GM12878 (cell line): ENCODE results near the gene IRF8. TPM values are rescaled to one million over a fixed set of nuclear protein-coding genes. Genes with fewer than 3 reads are reported as not detected.
A peak's percentile ranks its signal among the peaks of the same experiment; 100 is the strongest.

Source experiments
- BRCA1 ChIP-seq: IDR thresholded peaks from 2 replicates; pipeline ENCODE4 v1.6.1; 2011; ENCODE audit warnings: low read depth, low read length, improper control_type of control experiment
- EGR1 ChIP-seq, 2 experiments: IDR thresholded peaks; 1 replicate in 1 of 2; 2 replicates in 1 of 2; pipeline ENCODE4 v1.6.1; 2011 to 2012; ENCODE audit warnings: low read depth in 2 of 2, low read length in 2 of 2, borderline replicate concordance in 1 of 2, mild to moderate bottlenecking in 1 of 2, moderate library complexity in 1 of 2
- EP300 ChIP-seq, 2 experiments: fragments of 150-350 bp in 1 of 2; IDR thresholded peaks; 2 replicates each; pipeline ENCODE4 v1.6.1; 2011 to 2012; ENCODE audit warnings: low read depth in 2 of 2, low read length in 2 of 2, borderline replicate concordance in 1 of 2, improper control_type of control experiment in 1 of 2, inconsistent platforms in 1 of 2; ENCODE audit not compliant: control insufficient read depth in 1 of 2
- FOS ChIP-seq: IDR thresholded peaks from 3 replicates; pipeline ENCODE4 v1.6.1; 2011; ENCODE audit warnings: borderline replicate concordance; ENCODE audit not compliant: insufficient read length; ENCODE audit errors: extremely low read depth
- GABPA ChIP-seq: IDR thresholded peaks from 2 replicates; pipeline ENCODE4 v1.6.1; 2014; ENCODE audit warnings: antibody characterized with exemption, low read depth, mild to moderate bottlenecking, inconsistent platforms
- JUND ChIP-seq: IDR thresholded peaks from 2 replicates; pipeline ENCODE4 v1.6.1; 2012; ENCODE audit warnings: low read depth, mild to moderate bottlenecking, low read length, improper control_type of control experiment, moderate library complexity
- MTA3 ChIP-seq: IDR thresholded peaks from 2 replicates; pipeline ENCODE4 v1.6.1; 2012; ENCODE audit warnings: low read length, inconsistent platforms, borderline replicate concordance
- MYC ChIP-seq: IDR thresholded peaks from 2 replicates; pipeline ENCODE4 v1.6.1; 2011; ENCODE audit warnings: mild to moderate bottlenecking, low read length, moderate library complexity, inconsistent platforms; ENCODE audit not compliant: insufficient read depth, insufficient replicate concordance, insufficient read length, severe bottlenecking
- NFYA ChIP-seq: IDR thresholded peaks from 2 replicates; pipeline ENCODE4 v1.6.1; 2011; ENCODE audit warnings: low read depth, mild to moderate bottlenecking, low read length, improper control_type of control experiment, borderline replicate concordance
- POU2F2 ChIP-seq: IDR thresholded peaks from 3 replicates; pipeline ENCODE4 v1.6.1; 2011; ENCODE audit warnings: low read depth, mild to moderate bottlenecking, low read length, borderline replicate concordance
- SREBF1 ChIP-seq: IDR thresholded peaks from 2 replicates; pipeline ENCODE4 v1.6.1; 2012; ENCODE audit warnings: mild to moderate bottlenecking, low read length
- SRF ChIP-seq, 2 experiments: IDR thresholded peaks; 2 replicates each; pipeline ENCODE4 v1.6.1; 2011; ENCODE audit warnings: low read depth in 2 of 2, low read length in 2 of 2, mild to moderate bottlenecking in 1 of 2, moderate library complexity in 1 of 2
- STAT3 ChIP-seq: IDR thresholded peaks from 2 replicates; pipeline ENCODE4 v1.6.1; 2011; ENCODE audit warnings: low read depth, low read length, improper control_type of control experiment
- WRNIP1 ChIP-seq: IDR thresholded peaks from 2 replicates; pipeline ENCODE4 v1.6.1; 2011; ENCODE audit warnings: low read depth, low read length, improper control_type of control experiment, borderline replicate concordance
- ZNF622 ChIP-seq: fragments of 450-650 bp; IDR thresholded peaks from 2 replicates; pipeline ENCODE4 v1.6.1; 2017; ENCODE audit warnings: mild to moderate bottlenecking, inconsistent platforms
- ZZZ3 ChIP-seq: IDR thresholded peaks from 2 replicates; pipeline ENCODE4 v1.6.1; 2011; ENCODE audit warnings: low read depth; ENCODE audit not compliant: control insufficient read depth, insufficient read length
- polyA plus RNA-seq, 11 experiments: library from polyadenylated mRNA; depleted of rRNA in 4 of 11; unstranded in 6 of 11; stranded (reverse) in 5 of 11; fragments of >200 nt; fragmentation: Nextera tagmentation in 4 of 11; fragmentation: Illumina TruSeq in 1 of 11; extraction: Ambion mirVana in 4 of 11; extraction: Trizol in 1 of 11; gene quantifications; 1 replicate in 1 of 11; 2 replicates in 10 of 11; pipeline versions ENCODE4 v1.2.1 to v1.2.3, GENCODE V29; 2011 to 2016; ENCODE audit warnings: inconsistent platforms in 2 of 11, missing spikeins in 2 of 11, low read depth in 1 of 11
- total RNA-seq, 4 experiments: library from RNA; depleted of rRNA in 3 of 4; stranded (reverse); fragments of >200 nt in 3 of 4; fragmentation: Illumina TruSeq in 1 of 4; extraction: Trizol in 1 of 4; gene quantifications; 2 replicates each; pipeline versions ENCODE4 v1.2.1 to v1.2.3, GENCODE V29; 2013 to 2021
- TF ChIP-seq, protein P1 (sequence below): fragments of 450-650 bp; IDR thresholded peaks from 2 replicates; pipeline ENCODE4 v1.6.1; 2016; ENCODE audit warnings: mild to moderate bottlenecking
- TF ChIP-seq, protein P2 (sequence below): fragments of 450-650 bp; IDR thresholded peaks from 2 replicates; pipeline ENCODE4 v1.6.1; 2014; ENCODE audit warnings: mild to moderate bottlenecking
- TF ChIP-seq, protein P3 (sequence below): IDR thresholded peaks from 2 replicates; pipeline ENCODE4 v1.6.1; 2011; ENCODE audit warnings: mild to moderate bottlenecking, low read depth, low read length, moderate library complexity; ENCODE audit not compliant: insufficient replicate concordance
- TF ChIP-seq, protein P4 (sequence below): IDR thresholded peaks from 2 replicates; pipeline ENCODE4 v1.6.1; 2011; ENCODE audit warnings: low read depth, mild to moderate bottlenecking, low read length, moderate library complexity, borderline replicate concordance; ENCODE audit errors: extremely low read depth
- TF ChIP-seq, protein P5 (sequence below): fragments of 150-350 bp; IDR thresholded peaks from 2 replicates; pipeline ENCODE4 v1.6.1; 2016; ENCODE audit warnings: low read depth, low read length

Gene IRF8
- total and polyA plus RNA-seq, 10 of the 15 experiments (the other 5 are each of a cell fraction or from before 2014, with no cell fraction given), result 17.1 to 237 (median 172) TPM

DNA sequence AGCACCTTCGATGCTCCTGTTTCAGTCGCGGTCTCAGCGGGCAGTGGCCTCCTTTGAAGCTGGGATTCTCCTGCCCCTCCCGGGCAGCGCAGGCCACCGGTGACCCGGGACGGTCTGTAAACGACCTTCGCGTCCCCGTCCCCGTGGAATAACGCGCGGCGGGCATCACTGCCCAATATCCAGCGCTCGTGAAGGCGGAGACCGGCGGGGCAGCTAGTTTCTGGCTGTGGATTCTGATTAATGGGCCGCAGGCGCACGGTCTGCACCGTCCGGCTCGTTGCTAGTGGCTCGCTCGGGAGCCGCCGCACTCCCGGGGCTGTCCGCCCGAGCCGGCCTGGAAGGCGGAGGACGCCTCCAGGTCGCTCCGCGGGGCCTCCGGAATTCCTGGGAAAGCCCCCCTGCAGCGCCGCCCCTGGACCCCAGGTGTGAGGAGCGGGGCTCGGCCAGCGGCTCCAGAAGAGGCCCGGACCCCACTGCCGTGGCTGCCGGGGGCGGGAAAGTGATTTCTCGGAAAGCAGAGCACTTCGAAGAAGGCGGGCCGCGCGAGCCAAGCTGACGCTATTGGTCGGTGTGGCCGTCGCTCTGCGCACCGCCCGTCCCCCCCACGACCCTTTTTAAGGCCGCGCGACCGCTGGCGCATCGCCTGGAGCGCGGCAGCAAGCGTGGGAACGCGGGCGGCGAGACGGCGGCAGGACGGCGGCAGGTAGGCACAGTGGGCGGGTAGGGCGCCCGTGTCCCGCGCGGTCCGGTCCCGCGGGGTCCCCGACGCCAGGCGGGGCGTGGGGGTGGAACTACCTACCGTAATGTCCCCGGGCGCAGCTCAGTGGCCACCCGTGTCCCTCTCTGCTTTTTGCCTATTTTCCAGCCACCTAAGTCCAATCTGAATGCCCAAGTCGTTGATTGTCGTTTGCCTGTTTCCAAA lies at the start of gene IRF8 (continued):
- TF ChIP-seq, protein P1, sequence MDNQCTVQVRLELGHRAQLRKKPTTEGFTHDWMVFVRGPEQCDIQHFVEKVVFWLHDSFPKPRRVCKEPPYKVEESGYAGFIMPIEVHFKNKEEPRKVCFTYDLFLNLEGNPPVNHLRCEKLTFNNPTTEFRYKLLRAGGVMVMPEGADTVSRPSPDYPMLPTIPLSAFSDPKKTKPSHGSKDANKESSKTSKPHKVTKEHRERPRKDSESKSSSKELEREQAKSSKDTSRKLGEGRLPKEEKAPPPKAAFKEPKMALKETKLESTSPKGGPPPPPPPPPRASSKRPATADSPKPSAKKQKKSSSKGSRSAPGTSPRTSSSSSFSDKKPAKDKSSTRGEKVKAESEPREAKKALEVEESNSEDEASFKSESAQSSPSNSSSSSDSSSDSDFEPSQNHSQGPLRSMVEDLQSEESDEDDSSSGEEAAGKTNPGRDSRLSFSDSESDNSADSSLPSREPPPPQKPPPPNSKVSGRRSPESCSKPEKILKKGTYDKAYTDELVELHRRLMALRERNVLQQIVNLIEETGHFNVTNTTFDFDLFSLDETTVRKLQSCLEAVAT, result 0 out of 2 replicates have a peak, but pooled peaks have one; percentile 38
- TF ChIP-seq EGR1 (IDR thresholded peaks at IDR 0.05; ENCODE audit: borderline replicate concordance in 1 of 2, low read depth in 2 of 2, low read length in 2 of 2), result peak in 1 of 2 experiments; percentile 43; a peak in 1 of 3 replicates
- TF ChIP-seq, protein P2, sequence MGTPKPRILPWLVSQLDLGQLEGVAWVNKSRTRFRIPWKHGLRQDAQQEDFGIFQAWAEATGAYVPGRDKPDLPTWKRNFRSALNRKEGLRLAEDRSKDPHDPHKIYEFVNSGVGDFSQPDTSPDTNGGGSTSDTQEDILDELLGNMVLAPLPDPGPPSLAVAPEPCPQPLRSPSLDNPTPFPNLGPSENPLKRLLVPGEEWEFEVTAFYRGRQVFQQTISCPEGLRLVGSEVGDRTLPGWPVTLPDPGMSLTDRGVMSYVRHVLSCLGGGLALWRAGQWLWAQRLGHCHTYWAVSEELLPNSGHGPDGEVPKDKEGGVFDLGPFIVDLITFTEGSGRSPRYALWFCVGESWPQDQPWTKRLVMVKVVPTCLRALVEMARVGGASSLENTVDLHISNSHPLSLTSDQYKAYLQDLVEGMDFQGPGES, result peak; percentile 80
- no peak for TF ChIP-seq MTA3
- TF ChIP-seq ZNF622, result no peak
- TF ChIP-seq GABPA, result no peak
- no peak for TF ChIP-seq JUND
- TF ChIP-seq STAT3, result no peak
- no peak for TF ChIP-seq NFYA
- TF ChIP-seq, protein P3, sequence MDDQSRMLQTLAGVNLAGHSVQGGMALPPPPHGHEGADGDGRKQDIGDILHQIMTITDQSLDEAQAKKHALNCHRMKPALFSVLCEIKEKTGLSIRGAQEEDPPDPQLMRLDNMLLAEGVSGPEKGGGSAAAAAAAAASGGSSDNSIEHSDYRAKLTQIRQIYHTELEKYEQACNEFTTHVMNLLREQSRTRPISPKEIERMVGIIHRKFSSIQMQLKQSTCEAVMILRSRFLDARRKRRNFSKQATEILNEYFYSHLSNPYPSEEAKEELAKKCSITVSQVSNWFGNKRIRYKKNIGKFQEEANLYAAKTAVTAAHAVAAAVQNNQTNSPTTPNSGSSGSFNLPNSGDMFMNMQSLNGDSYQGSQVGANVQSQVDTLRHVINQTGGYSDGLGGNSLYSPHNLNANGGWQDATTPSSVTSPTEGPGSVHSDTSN, result peak; percentile 98
- no peak for TF ChIP-seq BRCA1
- TF ChIP-seq MYC, result no peak
- TF ChIP-seq, protein P4, sequence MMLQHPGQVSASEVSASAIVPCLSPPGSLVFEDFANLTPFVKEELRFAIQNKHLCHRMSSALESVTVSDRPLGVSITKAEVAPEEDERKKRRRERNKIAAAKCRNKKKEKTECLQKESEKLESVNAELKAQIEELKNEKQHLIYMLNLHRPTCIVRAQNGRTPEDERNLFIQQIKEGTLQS, result no peak
- no peak for TF ChIP-seq ZZZ3
- no peak for TF ChIP-seq SREBF1
- TF ChIP-seq WRNIP1, result no peak
- TF ChIP-seq EP300 (IDR thresholded peaks at IDR 0.05; ENCODE audit: borderline replicate concordance in 1 of 2, control insufficient read depth in 1 of 2, low read depth in 2 of 2, low read length in 2 of 2), result no peak
- TF ChIP-seq, protein P5, sequence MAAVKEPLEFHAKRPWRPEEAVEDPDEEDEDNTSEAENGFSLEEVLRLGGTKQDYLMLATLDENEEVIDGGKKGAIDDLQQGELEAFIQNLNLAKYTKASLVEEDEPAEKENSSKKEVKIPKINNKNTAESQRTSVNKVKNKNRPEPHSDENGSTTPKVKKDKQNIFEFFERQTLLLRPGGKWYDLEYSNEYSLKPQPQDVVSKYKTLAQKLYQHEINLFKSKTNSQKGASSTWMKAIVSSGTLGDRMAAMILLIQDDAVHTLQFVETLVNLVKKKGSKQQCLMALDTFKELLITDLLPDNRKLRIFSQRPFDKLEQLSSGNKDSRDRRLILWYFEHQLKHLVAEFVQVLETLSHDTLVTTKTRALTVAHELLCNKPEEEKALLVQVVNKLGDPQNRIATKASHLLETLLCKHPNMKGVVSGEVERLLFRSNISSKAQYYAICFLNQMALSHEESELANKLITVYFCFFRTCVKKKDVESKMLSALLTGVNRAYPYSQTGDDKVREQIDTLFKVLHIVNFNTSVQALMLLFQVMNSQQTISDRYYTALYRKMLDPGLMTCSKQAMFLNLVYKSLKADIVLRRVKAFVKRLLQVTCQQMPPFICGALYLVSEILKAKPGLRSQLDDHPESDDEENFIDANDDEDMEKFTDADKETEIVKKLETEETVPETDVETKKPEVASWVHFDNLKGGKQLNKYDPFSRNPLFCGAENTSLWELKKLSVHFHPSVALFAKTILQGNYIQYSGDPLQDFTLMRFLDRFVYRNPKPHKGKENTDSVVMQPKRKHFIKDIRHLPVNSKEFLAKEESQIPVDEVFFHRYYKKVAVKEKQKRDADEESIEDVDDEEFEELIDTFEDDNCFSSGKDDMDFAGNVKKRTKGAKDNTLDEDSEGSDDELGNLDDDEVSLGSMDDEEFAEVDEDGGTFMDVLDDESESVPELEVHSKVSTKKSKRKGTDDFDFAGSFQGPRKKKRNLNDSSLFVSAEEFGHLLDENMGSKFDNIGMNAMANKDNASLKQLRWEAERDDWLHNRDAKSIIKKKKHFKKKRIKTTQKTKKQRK, result no peak
- peak; percentile 92 for TF ChIP-seq POU2F2
- TF ChIP-seq SRF (IDR thresholded peaks at IDR 0.05; ENCODE audit: low read depth in 2 of 2, low read length in 2 of 2), result no peak
- peak; percentile 32 for TF ChIP-seq FOS
